Measurements from ENCODE around the gene IGFN1.
"Not testable (repeated sequence)": the region's sequence is repeated elsewhere in the genome, so short reads cannot be mapped to it uniquely, and the experiment has no call there.

Gene IGFN1

GRCh38 chr1:201253906-201254624 lies 63.4 kb downstream of the IGFN1 start:
- ATAC-seq (ENCODE audit: insufficient read depth, low read depth), result peak; percentile 47; the same call in 2 of the 3 replicates
- no peak overlapping the region for H3K4me2 ChIP-seq (ENCODE audit: insufficient read depth, low read length)
- TF ChIP-seq CTCF (IDR thresholded peaks at IDR 0.05; ENCODE audit: borderline replicate concordance, extremely low read depth, low read length, poor library complexity, severe bottlenecking), result no peak
- no peak for TF ChIP-seq EZH2 (IDR thresholded peaks at IDR 0.05; ENCODE audit: borderline replicate concordance, low read depth, low read length, severe bottlenecking)
- H3K79me2 ChIP-seq (ENCODE audit: insufficient read depth, low read length), result no peaks in the 10 kb centered on the region
- H3K4me3 ChIP-seq (ENCODE audit: low read depth in 1 of 2, low read length in 2 of 2), result no peak overlapping the region
- H3K27ac ChIP-seq (ENCODE audit: low read length), result no peak overlapping the region
- no peaks in the 10 kb centered on the region for H3K36me3 ChIP-seq (ENCODE audit: insufficient read depth, low read length)
- no peaks in the 10 kb centered on the region for H3K4me1 ChIP-seq (ENCODE audit: insufficient read depth, low read length)
- H3K9me3 ChIP-seq (ENCODE audit: insufficient read depth, low read length, severe bottlenecking), result no peaks in the 10 kb centered on the region
- H3K27me3 ChIP-seq (ENCODE audit: insufficient read depth, low read length, poor library complexity), result no peaks in the 10 kb centered on the region
- no peaks in the 10 kb centered on the region; the same call in 1 of the 2 replicates for H4K20me1 ChIP-seq (ENCODE audit: insufficient read depth, low read length)
- no peak overlapping the region for H3K9ac ChIP-seq (ENCODE audit: low read depth, low read length)
- no peak overlapping the region for H2AFZ ChIP-seq (ENCODE audit: low read depth, low read length)
- no peak for DNase-seq

- H3K79me2 ChIP-seq (ENCODE audit: insufficient read depth, low read length), result no peaks in the 10 kb centered on the region
- TF ChIP-seq EZH2 (IDR thresholded peaks at IDR 0.05; ENCODE audit: borderline replicate concordance, low read depth, low read length, severe bottlenecking) (no peak), CTCF (IDR thresholded peaks at IDR 0.05; ENCODE audit: borderline replicate concordance, extremely low read depth, low read length, poor library complexity, severe bottlenecking) (peak; percentile 99)
- no peak overlapping the region for H3K9ac ChIP-seq (ENCODE audit: low read depth, low read length)
- H3K4me1 ChIP-seq (ENCODE audit: insufficient read depth, low read length), result no peaks in the 10 kb centered on the region
- no peaks in the 10 kb centered on the region for H3K27me3 ChIP-seq (ENCODE audit: insufficient read depth, low read length, poor library complexity)
- H3K4me3 ChIP-seq (ENCODE audit: low read depth in 1 of 2, low read length in 2 of 2), result no peak overlapping the region
- H3K4me2 ChIP-seq (ENCODE audit: insufficient read depth, low read length), result no peak overlapping the region
- H3K27ac ChIP-seq (ENCODE audit: low read length), result no peak overlapping the region
- H3K36me3 ChIP-seq (ENCODE audit: insufficient read depth, low read length), result no peaks in the 10 kb centered on the region
- no peak overlapping the region for H2AFZ ChIP-seq (ENCODE audit: low read depth, low read length)
- ATAC-seq (ENCODE audit: insufficient read depth, low read depth), result peak; percentile 88
- no peaks in the 10 kb centered on the region for H3K9me3 ChIP-seq (ENCODE audit: insufficient read depth, low read length, severe bottlenecking)
- no peaks in the 10 kb centered on the region; the same call in 1 of the 2 replicates for H4K20me1 ChIP-seq (ENCODE audit: insufficient read depth, low read length)
- DNase-seq, result peak; percentile 71
Observed at GRCh38 chr1:201254625-201255478, 64.2 kb downstream of the IGFN1 start.

- H3K79me2 ChIP-seq (ENCODE audit: insufficient read depth, low read length), result no peaks in the 10 kb centered on the region
- no peaks in the 10 kb centered on the region for H3K4me1 ChIP-seq (ENCODE audit: insufficient read depth, low read length)
- TF ChIP-seq CTCF (IDR thresholded peaks at IDR 0.05; ENCODE audit: borderline replicate concordance, extremely low read depth, low read length, poor library complexity, severe bottlenecking), result no peak
- TF ChIP-seq EZH2 (IDR thresholded peaks at IDR 0.05; ENCODE audit: borderline replicate concordance, low read depth, low read length, severe bottlenecking), result no peak
- H4K20me1 ChIP-seq (ENCODE audit: insufficient read depth, low read length), result no peaks in the 10 kb centered on the region; the same call in 1 of the 2 replicates
- no peak overlapping the region for H3K9ac ChIP-seq (ENCODE audit: low read depth, low read length)
- H3K27ac ChIP-seq (ENCODE audit: low read length), result no peak overlapping the region
- no peaks in the 10 kb centered on the region for H3K9me3 ChIP-seq (ENCODE audit: insufficient read depth, low read length, severe bottlenecking)
- H3K36me3 ChIP-seq (ENCODE audit: insufficient read depth, low read length), result no peaks in the 10 kb centered on the region
- H2AFZ ChIP-seq (ENCODE audit: low read depth, low read length), result no peak overlapping the region
- ATAC-seq (ENCODE audit: insufficient read depth, low read depth) (no peak), DNase-seq (no peak)
- H3K4me3 ChIP-seq (ENCODE audit: low read depth in 1 of 2, low read length in 2 of 2), result no peak overlapping the region
- no peaks in the 10 kb centered on the region for H3K27me3 ChIP-seq (ENCODE audit: insufficient read depth, low read length, poor library complexity)
- no peak overlapping the region for H3K4me2 ChIP-seq (ENCODE audit: insufficient read depth, low read length)
Observed at GRCh38 chr1:201255479-201256362, 65.1 kb downstream of the IGFN1 start.

GRCh38 chr1:201258132-201258531 lies 67.5 kb downstream of the IGFN1 start:
- not testable (repeated sequence) for ATAC-seq (ENCODE audit: insufficient read depth, low read depth); H2AFZ ChIP-seq (ENCODE audit: low read depth, low read length)

More at GRCh38 chr1:201258132-201258531, 67.5 kb downstream of the IGFN1 start:
- not testable (repeated sequence) for H4K20me1 ChIP-seq (ENCODE audit: insufficient read depth, low read length); H3K27ac ChIP-seq (ENCODE audit: low read length); DNase-seq; H3K9me3 ChIP-seq (ENCODE audit: insufficient read depth, low read length, severe bottlenecking); H3K4me1 ChIP-seq (ENCODE audit: insufficient read depth, low read length); H3K27me3 ChIP-seq (ENCODE audit: insufficient read depth, low read length, poor library complexity); H3K4me2 ChIP-seq (ENCODE audit: insufficient read depth, low read length); H3K36me3 ChIP-seq (ENCODE audit: insufficient read depth, low read length); H3K9ac ChIP-seq (ENCODE audit: low read depth, low read length); H3K4me3 ChIP-seq (ENCODE audit: low read depth in 1 of 2, low read length in 2 of 2); H3K79me2 ChIP-seq (ENCODE audit: insufficient read depth, low read length)
